A549 (cell line): Measurements from ENCODE around the gene CTTN.
"Not testable (repeated sequence)": the region's sequence is repeated elsewhere in the genome, so short reads cannot be mapped to it uniquely, and the experiment has no call there.

ENCODE experiments used
- CTCF ChIP-seq: fragments of >200 bp; sonication (Bioruptor Twin); formaldehyde crosslinking; IDR thresholded peaks from 3 replicates; pipeline ENCODE4 v1.5.1; 2016
- ELK1 ChIP-seq: fragments of 150-350 bp; IDR thresholded peaks from 2 replicates; pipeline ENCODE4 v1.6.1; 2014; ENCODE audit warnings: low read depth, mild to moderate bottlenecking, low read length
- EP300 ChIP-seq, 2 experiments: fragments of >200 bp; sonication (Bioruptor Twin); formaldehyde crosslinking; IDR thresholded peaks; 2 replicates in 1 of 2; 3 replicates in 1 of 2; pipeline ENCODE4 v1.6.1; 2016 to 2017
- FOSL2 ChIP-seq, 2 experiments: fragments of 450-650 bp in 1 of 2; fragments of >200 bp in 1 of 2; sonication (Bioruptor Twin) in 1 of 2; formaldehyde crosslinking; IDR thresholded peaks; 2 replicates each; pipeline versions ENCODE4 v1.5.0 to v1.6.1; 2016 to 2020; ENCODE audit warnings: mild to moderate bottlenecking in 1 of 2, moderate library complexity in 1 of 2
- KDM5A ChIP-seq: fragments of 200-600 bp; sonication (generic); IDR thresholded peaks from 2 replicates; pipeline ENCODE4 v1.6.1; 2016; ENCODE audit warnings: antibody characterized with exemption, mild to moderate bottlenecking
- POLR2A ChIP-seq: IDR thresholded peaks from 2 replicates; pipeline ENCODE4 v1.6.1; 2012; ENCODE audit warnings: mild to moderate bottlenecking, low read length
- RAD21 ChIP-seq, 2 experiments: fragments of >200 bp in 1 of 2; sonication (Bioruptor Twin) in 1 of 2; formaldehyde crosslinking in 1 of 2; IDR thresholded peaks in 1 of 2; conservative IDR thresholded peaks in 1 of 2; 2 replicates in 1 of 2; 3 replicates in 1 of 2; pipeline ENCODE4 v1.6.1; 2012 to 2018; ENCODE audit warnings: inconsistent platforms in 1 of 2
- REST ChIP-seq: fragments of 200-600 bp; sonication (generic); IDR thresholded peaks from 2 replicates; pipeline ENCODE4 v1.6.1; 2016; ENCODE audit warnings: antibody characterized with exemption, mild to moderate bottlenecking, moderate library complexity
- SMC3 ChIP-seq: fragments of >200 bp; sonication (Bioruptor Twin); formaldehyde crosslinking; IDR thresholded peaks from 3 replicates; pipeline ENCODE4 v1.6.1; 2018; ENCODE audit warnings: inconsistent platforms
- TP53 ChIP-seq: fragments of 250-450 bp; sonication (Bioruptor Pico); IDR thresholded peaks from 2 replicates; pipeline ENCODE4 v1.5.0; 2021; ENCODE audit warnings: mild to moderate bottlenecking, moderate library complexity

DNA sequence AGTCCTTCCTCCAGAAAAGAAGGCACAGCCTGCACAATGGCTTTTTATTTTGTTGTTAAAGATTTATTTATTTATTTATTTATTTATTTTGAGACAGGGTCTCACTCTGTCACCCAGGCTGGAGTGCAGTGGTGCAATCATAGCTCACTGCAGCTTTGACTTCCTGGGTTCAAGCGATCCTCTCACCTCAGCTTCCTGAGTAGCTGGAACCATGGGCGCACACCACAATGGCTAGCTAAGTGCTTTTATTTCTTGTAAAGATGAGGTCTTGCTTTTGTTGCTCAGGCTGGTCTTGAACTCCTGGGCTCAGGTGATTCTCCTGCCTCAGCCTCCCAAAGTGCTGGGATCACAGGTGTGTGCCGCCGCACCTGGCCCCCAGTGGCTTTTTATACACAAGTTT, 10.0 kb downstream of the CTTN start:
- not testable (repeated sequence) for TF ChIP-seq REST; FOSL2 (IDR thresholded peaks at IDR 0.05); FOSL2 (CRISPR knock-in tag; IDR thresholded peaks at IDR 0.05); POLR2A; TP53 (CRISPR knock-in tag); KDM5A; CTCF; RAD21 (conservative IDR thresholded peaks at IDR 0.05 in 1 of 2, IDR thresholded peaks at IDR 0.05 in 1 of 2); ELK1; EP300 (IDR thresholded peaks at IDR 0.05); SMC3
